ENCODE data around the gene DRC7. TPM values are rescaled to one million over a fixed set of nuclear protein-coding genes. Genes with fewer than 3 reads are reported as not detected.

DRC7 gene
- total RNA-seq, 1 donor from 2014 or later: not detected

DNA sequence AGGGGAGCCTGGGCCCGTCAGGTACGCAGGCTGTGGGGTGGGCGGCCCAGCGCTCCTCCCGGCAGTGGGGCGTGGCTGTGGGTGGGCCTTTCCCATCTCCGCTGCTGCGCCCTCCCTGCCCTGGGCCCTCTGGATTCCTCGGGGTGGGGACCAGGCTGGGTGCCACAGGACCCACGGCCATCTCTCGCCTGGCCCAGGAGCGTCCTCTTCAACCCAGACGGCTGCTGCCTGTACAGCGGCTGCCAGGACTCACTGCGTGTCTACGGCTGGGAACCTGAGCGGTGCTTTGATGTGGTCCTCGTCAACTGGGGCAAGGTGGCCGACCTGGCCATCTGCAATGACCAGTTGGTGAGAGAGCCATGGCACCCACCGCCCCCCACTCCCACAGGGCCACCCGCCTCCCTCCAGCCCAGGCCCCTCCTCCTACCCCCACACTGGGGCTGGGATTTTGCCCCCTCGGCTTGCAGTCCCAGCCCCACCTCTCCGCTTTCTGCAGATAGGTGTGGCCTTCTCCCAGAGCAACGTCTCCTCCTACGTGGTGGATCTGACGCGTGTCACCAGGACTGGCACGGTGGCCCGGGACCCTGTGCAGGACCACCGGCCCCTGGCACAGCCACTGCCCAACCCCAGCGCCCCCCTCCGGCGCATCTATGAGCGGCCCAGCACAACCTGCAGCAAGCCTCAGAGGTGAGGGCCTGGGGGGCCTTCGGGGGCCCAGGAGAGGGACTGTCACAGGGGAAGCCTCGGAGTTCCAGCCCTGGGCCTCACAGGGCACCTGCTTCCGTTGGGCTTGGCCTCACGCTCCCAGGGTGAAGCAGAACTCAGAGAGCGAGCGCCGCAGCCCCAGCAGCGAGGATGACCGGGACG lies 58.2 kb downstream of the DRC7 start:
- no peak for ATAC-seq

DNA sequence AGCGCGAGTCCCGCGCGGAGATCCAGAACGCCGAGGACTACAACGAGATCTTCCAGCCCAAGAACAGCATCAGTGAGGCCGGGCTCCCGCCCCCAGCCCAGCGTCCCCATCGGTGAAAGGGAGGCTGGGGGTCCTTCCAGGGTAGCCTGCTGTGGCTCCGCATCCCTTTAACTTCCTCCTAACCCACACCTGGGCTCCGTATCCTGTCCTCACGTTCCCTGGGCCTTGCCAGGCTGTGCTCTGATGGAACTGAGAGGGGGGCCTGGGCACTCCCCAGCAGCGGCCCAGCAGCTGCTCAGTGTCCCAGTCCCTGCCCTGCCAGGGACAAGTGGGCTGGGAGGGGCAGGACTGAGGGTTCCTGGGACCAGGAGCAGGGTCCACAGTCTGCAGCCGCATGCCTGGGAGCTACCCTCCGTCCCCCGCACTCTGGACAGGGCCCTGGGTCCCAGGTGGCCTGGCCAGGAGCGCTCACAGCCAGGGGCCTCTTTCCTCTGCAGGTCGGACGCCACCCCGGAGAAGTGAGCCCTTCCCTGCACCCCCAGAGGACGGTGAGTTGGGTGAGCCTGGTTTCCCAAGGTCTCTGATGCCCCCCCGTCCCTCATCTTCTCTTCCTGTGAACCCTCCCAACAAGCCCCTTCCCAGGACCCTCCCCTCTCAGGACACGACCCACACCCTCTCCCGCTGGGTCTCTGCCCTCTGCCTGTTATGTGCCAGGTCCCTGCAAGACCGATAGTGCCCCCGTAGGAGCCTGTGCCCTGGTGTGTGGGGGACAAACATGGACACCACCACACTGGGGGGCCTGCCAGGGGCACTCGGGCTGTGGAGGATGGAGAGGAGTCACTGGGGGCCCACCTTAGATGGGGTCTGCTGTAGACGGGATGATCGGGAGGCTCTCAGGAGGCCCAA lies 59.1 kb downstream of the DRC7 start:
- ATAC-seq: no peak

DNA sequence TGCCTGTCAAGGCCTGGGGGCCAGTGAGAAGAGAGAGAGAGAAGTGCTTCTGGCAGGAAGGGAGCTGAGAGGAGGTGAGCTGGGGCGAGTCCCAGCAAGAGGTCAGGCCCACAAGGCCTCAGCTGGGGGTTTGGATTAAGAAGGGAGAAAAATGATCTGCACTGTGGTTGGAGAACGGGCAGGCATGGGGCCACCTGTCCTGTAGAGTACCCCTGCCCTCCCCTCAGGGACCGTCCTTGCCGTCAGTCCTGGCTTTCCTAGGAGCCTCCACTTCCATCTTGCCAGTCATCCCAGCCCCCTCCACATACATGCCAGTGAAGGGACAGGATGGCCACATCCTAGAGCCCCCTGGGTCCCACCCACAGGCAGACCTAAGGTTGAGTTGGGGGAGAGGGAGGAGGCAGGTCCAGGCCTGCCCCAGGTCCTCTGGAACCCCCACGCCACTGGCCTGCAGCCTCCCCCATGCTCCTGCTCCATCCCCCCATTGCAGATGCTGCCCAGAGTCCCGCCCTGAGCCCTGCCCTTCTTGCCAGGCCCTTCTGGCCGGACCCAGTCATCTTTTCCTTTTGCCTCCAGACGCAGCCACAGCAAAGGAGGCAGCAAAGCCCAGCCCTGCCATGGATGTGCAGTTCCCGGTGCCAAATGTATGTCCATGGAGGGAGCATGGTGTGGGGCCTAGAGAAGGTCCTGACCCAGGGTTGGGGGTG lies 59.9 kb downstream of the DRC7 start:
- ATAC-seq: no peak

- ATAC-seq: no peak
Observed at GRCh38 chr16:57755061-57755684, 60.6 kb downstream of the DRC7 start.

GRCh38 chr16:57755726-57756423 lies 61.3 kb downstream of the DRC7 start:
- no peak for ATAC-seq

GRCh38 chr16:57756424-57757325 lies 62.1 kb downstream of the DRC7 start:
- ATAC-seq: no peak

DNA sequence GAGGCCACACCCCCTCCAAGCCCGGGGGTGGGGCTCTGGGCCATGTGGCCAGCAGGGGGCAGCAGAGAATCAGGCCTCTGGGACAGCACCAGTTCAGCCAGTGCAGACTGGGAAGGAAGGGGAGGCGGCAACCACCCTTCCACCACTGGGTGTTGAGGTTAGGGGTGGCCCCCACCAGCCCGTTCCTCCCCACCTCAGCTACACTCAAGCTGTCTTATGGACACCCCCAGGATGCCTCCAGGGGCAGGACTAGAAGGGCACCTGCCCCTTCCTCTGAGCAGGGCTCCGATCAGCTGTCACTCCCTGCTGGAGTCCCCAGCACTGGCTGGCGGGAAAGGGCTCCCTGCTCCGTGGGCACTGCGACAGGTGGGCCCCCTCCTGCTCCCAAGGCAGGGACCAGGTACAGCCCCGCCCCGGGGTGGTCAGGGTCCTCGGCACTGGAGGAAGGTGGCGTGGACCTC lies 62.8 kb downstream of the DRC7 start:
- peak; percentile 78 for ATAC-seq

DNA sequence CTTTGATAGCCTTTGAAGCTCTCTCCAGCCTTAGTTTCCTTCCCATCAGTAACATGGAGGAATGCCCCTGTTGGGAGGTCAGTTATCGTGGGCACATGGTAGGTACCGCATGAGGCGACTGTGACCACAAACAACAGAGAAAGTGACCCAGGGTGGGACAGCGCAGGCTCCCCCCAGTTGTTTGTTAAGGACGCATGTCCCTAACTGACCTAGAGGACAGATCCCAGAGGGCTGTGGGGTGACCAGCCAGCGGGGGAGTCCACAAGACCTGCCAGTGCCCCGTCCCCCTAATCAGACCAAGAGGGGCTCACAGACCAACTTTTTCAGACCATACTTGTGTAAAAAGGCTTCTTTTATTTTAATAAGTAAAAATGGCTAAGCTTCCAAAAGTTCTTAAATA lies 63.3 kb downstream of the DRC7 start:
- ATAC-seq: no peak

- no peak for ATAC-seq
Observed at GRCh38 chr16:57758331-57759117, 63.9 kb downstream of the DRC7 start.

- ATAC-seq: no peak
Observed at GRCh38 chr16:57759131-57759530, 64.5 kb downstream of the DRC7 start.

- peak; percentile 24 for ATAC-seq
Observed at GRCh38 chr16:57759541-57760356, 65.1 kb downstream of the DRC7 start.

GRCh38 chr16:57760357-57761160 lies 66.0 kb downstream of the DRC7 start:
- ATAC-seq: no peak

GRCh38 chr16:57761301-57761700 lies 66.7 kb downstream of the DRC7 start:
- ATAC-seq: no peak

GRCh38 chr16:57761957-57762356 lies 67.4 kb downstream of the DRC7 start:
- no peak for ATAC-seq

GRCh38 chr16:57762365-57763040 lies 67.9 kb downstream of the DRC7 start:
- ATAC-seq: no peak

DNA sequence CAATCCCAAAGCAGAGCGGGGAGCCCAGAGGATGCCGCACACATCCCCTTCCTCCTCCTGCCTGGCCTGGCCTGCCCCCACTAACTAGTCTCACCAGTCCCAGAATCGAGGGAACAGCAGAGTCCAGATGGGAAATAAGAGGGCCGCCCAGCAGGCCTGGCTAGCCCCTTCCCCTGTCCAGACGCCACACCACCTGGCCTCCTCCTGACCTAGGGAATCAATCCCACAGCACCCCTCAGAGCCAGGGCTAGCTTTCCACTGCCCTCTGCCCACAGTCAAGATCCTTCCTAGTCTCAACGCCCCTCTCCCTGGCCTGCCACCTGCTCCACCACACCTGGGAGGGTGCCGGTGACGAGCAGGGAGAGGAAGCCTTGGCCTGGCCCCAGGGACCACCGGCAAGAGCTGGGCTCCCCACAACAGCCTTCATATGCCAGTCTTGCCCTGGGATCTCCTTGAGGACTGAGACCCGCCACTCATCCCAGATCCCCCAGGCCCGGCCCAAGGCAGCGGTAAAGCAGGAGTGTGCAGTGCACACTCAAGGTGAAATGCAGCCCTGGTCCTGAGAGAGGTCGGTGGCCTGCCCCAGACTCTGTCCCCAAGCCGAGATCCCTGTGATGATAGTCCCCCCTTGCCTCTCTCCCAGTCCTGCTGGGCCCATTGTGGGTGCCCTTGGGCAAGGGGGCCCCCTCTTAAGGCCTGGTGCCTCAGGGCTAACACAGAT lies 68.8 kb downstream of the DRC7 start:
- ATAC-seq: no peak

DNA sequence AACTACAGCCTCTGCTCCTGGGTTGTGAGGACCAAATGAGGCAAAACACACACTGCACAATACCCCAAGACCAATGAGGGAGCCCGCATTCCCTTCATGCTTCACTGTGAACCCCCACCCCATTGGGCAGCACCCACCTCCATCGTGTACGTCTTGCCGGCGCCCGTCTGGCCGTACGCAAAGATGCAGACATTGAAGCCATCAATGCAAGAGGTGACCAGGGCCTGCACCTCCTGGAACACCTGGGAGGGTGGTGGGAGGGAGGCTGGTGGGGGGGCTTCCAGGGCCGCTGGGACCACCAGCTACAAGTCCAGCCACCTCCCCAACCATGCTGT lies 69.4 kb downstream of the DRC7 start:
- no peak for ATAC-seq
